SK-N-SH treated with all-trans-retinoic acid at 6 μM for 48 hours (cell line): ENCODE results near the gene NKX2-4.

Experiments used
- ARNTL ChIP-seq: fragments of 450-650 bp; formaldehyde crosslinking; IDR thresholded peaks from 2 replicates; pipeline ENCODE4 v1.5.0; 2020; ENCODE audit warnings: low read depth, mild to moderate bottlenecking, moderate library complexity, borderline replicate concordance
- BACH2 ChIP-seq: fragments of 250-450 bp; sonication (Bioruptor Pico); IDR thresholded peaks from 2 replicates; pipeline ENCODE4 v1.9.0; 2021; ENCODE audit warnings: mild to moderate bottlenecking, borderline replicate concordance
- CREB5 ChIP-seq: fragments of 250-450 bp; sonication (Bioruptor Pico); IDR thresholded peaks from 2 replicates; pipeline ENCODE4 v1.5.1; 2020; ENCODE audit warnings: low read depth, mild to moderate bottlenecking, moderate library complexity
- GLIS3 ChIP-seq: fragments of 250-450 bp; sonication (Bioruptor Pico); IDR thresholded peaks from 2 replicates; pipeline ENCODE4 v1.5.0; 2020; ENCODE audit warnings: mild to moderate bottlenecking, moderate library complexity
- ISL1 ChIP-seq: fragments of 250-450 bp; sonication (Bioruptor Pico); IDR thresholded peaks from 2 replicates; pipeline ENCODE4 v2.1.2; 2022; ENCODE audit warnings: mild to moderate bottlenecking, moderate library complexity
- OSR1 ChIP-seq: fragments of 250-450 bp; sonication (Bioruptor Pico); IDR thresholded peaks from 2 replicates; pipeline ENCODE4 v1.8.0; 2022; ENCODE audit warnings: moderate library complexity, mild to moderate bottlenecking, inconsistent platforms
- PATZ1 ChIP-seq: fragments of 250-450 bp; sonication (Bioruptor Pico); IDR thresholded peaks from 2 replicates; pipeline ENCODE4 v1.8.0; 2020; ENCODE audit warnings: mild to moderate bottlenecking, moderate library complexity, borderline replicate concordance
- PPARA ChIP-seq: fragments of 250-450 bp; sonication (Bioruptor Pico); IDR thresholded peaks from 2 replicates; pipeline ENCODE4 v1.5.0; 2020; ENCODE audit warnings: mild to moderate bottlenecking, borderline replicate concordance
- RARB ChIP-seq: fragments of 250-450 bp; sonication (Bioruptor Pico); IDR thresholded peaks from 2 replicates; pipeline ENCODE4 v1.8.0; 2021; ENCODE audit warnings: mild to moderate bottlenecking, moderate library complexity
- TSHZ2 ChIP-seq: fragments of 250-450 bp; sonication (Bioruptor Pico); IDR thresholded peaks from 2 replicates; pipeline ENCODE4 v1.5.0; 2020; ENCODE audit warnings: mild to moderate bottlenecking, moderate library complexity
- ZNF8 ChIP-seq: fragments of 450-650 bp; formaldehyde crosslinking; IDR thresholded peaks from 2 replicates; pipeline ENCODE4 v1.5.0; 2020; ENCODE audit warnings: mild to moderate bottlenecking, moderate library complexity

GRCh38 chr20:21391185-21391971, 5.9 kb downstream of the NKX2-4 start:
- TF ChIP-seq TSHZ2 (CRISPR knock-in tag) (no peak), ISL1 (CRISPR knock-in tag) (no peak), CREB5 (no peak), PPARA (CRISPR knock-in tag) (no peak), PATZ1 (CRISPR knock-in tag) (no peak), RARB (no peak), GLIS3 (CRISPR knock-in tag) (no peak), ARNTL (CRISPR knock-in tag) (no peak), OSR1 (CRISPR knock-in tag) (no peak), BACH2 (CRISPR knock-in tag) (no peak), ZNF8 (CRISPR knock-in tag) (no peak)
